Activated CD4-positive, CD25-positive, alpha-beta regulatory T cell treated with anti-CD3 and anti-CD28 coated beads, Interleukin-2, amount 50 U/mL, for 16 hours (primary cell): ENCODE data around the gene ATP6V1D.
"Not testable (repeated sequence)": the region's sequence is repeated elsewhere in the genome, so short reads cannot be mapped to it uniquely, and the experiment has no call there.

ENCODE experiments used
- DNase-seq: peaks from one replicate; pipeline ENCODE4 v3.0.0-alpha.2; 2020; ENCODE audit warnings: low read depth, low spot score

The ATP6V1D gene

GRCh38 chr14:67371247-67372148, 11.9 kb upstream of the ATP6V1D start:
- DNase-seq: no peak

GRCh38 chr14:67370830-67371229, 11.2 kb upstream of the ATP6V1D start:
- no peak for DNase-seq

GRCh38 chr14:67365476-67365875, 5.9 kb upstream of the ATP6V1D start:
- DNase-seq: no peak

GRCh38 chr14:67360470-67361206, 1.0 kb upstream of the ATP6V1D start:
- DNase-seq: no peak

DNA sequence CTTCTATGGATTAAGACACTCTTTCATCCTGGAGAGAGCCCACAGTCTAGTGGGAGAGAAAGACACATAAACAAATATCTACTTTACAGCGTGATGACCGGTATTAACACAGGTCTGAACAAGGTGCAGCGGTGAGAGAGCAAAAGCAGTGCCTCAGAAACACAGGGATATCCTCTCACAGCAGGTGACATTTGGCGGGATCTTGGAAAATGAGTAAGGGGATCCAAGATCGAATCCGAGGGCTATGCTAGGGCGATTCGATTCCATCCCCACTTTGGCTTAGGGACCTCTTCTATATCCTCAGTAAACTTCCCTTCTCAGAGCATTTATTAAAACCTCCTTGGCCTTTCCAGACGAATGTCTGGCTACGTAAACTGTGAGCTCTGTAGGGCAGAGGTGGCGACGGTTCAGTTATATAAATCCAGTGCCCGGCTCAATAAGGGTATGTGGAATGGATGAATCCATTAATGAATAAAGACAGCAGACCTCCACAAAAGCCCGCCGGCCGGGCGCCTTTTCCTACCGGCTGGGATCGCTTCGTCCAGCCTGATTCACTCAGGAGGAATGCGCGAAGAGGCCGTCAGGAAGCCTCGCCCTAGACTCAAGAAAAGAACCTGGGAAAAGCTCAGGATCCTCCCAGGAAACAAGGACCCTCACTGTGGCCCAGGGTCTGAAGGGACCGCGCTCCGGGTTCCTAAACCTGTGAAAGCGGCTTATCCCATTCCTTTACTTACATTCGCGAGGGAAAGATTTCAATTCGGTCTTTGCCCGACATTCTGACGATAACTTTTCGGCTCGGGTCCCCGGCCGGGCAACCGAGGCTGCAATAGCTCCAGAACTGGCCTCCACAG, 455 bp downstream of the ATP6V1D start:
- DNase-seq: no peak

DNA sequence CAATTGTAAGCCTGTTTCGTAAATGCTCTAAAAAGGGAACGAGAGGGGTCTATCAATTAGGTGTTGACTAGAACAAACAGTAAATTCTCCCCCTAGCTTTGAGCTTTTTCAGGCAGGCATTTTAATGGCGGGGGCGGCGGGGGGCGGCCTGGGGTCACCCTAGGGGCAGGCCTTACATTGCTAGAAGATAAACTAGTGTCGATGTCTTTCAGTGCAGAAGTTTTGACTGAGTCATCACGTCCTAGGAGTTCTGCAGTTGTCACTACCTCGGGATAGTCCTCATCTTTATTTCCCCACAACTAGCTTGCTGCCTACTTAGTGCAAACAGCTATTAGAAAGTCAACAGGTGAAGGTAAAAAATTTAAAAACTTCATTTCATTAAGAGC, 1.6 kb downstream of the ATP6V1D start:
- no peak for DNase-seq

DNA sequence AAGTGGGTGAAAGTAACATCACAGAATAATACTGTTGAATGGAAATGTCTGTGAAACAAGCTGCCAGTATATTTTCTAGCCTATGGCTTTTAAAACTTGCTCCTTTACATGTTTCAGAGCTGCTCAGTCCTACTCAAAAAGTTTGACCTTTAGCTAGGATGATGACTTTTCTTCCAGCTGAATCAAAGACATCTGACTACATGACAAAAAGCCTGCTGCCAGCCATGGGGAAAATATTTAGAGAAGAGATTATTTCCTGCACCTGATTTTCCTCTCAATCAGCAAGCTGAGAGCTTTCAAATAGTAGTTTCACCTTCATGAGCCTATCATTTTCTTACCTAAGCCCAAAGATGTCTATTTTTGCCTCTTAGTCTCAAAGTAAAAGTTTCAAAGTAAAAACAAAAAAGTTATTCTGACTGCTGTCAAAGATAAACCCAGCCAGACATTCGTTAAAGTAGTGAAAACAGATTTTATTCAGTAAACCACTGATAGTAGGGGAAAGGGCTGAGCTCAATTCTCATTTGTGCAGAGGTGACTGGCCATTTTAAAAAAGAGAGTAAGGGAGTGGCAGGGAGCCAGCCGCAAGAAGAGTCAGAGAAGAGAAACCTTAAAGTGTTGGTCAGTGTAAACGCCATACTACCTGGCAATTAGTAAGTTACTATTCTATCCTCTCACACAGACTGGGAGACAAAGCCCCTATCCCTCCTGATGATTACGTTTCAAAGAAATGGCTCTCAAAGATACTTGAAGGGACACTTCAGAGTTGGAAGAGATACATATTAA, 2.2 kb downstream of the ATP6V1D start:
- no peak for DNase-seq

- no peak for DNase-seq
Measured at GRCh38 chr14:67352055-67352454, 7.5 kb downstream of the ATP6V1D start.

- no peak for DNase-seq
Measured at GRCh38 chr14:67345583-67345982, 14.0 kb downstream of the ATP6V1D start.

GRCh38 chr14:67343601-67344230, 15.9 kb downstream of the ATP6V1D start:
- DNase-seq: no peak

GRCh38 chr14:67341231-67341630, 18.4 kb downstream of the ATP6V1D start:
- DNase-seq: not testable (repeated sequence)

DNA sequence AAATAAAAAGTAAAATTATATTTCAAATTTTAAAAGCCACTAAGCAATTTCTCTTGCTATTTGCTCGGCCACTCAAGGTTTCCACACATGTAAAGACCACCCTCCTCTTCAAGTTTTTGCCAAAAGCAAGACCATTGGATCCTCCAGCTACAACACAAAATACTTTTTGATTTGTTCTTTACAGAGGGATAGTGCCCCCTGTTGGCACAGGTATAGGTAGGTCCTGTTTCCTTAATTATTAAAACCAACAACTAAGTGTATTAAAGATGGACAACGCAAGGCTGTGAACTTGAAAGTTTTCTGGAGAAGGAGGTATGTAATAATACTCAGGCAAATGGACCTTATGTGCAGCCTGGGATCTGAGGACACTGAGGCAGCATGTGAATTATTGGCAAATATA, 23.8 kb downstream of the ATP6V1D start:
- DNase-seq: no peak

- DNase-seq: no peak
Measured at GRCh38 chr14:67332468-67332867, 27.1 kb downstream of the ATP6V1D start.

- no peak for DNase-seq
Measured at GRCh38 chr14:67331368-67332125, 28.1 kb downstream of the ATP6V1D start.

- DNase-seq: not testable (repeated sequence)
Measured at GRCh38 chr14:67329666-67330065, 29.9 kb downstream of the ATP6V1D start.

DNA sequence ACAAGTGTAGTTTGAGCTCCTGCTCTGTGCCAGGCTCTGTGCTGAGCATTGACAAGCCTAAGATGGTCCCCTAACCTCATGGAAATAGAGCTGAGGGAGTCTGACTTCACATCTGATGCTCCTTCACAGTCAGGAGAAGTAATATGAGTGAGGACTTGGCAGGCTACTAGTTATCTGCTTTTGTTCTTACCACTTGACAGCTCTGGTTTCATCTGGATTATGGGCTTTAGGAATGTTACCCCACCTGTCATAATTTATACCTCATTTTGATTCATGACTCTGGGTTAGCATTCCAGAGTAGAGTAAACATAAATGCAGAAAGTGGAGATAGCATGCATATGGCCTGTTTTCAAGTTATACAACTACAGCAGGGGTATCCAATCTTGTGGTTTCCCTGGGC, 40.5 kb downstream of the ATP6V1D start:
- DNase-seq: no peak

- no peak for DNase-seq
Measured at GRCh38 chr14:67317822-67318221, 41.8 kb downstream of the ATP6V1D start.

- DNase-seq: no peak
Measured at GRCh38 chr14:67313153-67313552, 46.5 kb downstream of the ATP6V1D start.

DNA sequence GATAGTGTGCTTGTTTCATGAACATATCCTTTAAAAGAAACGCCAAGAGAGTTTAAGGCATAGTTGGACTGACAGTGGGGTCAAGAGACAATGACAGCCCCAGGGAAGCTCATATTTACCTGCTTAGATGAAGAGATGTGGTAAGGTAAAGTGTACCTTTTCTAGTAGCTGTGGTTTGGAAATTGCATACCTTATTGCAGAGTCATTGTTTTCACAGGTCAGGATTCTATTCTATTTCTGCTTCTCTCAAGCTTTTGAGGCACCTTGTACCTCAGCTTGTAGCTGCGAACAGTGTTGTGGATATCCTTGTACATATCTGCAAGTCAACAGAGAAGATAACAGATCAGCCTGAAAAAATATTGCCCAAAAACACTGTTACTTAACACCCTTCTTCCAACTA, 47.7 kb downstream of the ATP6V1D start:
- no peak for DNase-seq
